Measurements from ENCODE around the gene DHRSX.
A peak's percentile ranks its signal among the peaks of the same experiment; 100 is the strongest.
"Not testable (repeated sequence)": the region's sequence is repeated elsewhere in the genome, so short reads cannot be mapped to it uniquely, and the experiment has no call there.

The DHRSX gene

DNA sequence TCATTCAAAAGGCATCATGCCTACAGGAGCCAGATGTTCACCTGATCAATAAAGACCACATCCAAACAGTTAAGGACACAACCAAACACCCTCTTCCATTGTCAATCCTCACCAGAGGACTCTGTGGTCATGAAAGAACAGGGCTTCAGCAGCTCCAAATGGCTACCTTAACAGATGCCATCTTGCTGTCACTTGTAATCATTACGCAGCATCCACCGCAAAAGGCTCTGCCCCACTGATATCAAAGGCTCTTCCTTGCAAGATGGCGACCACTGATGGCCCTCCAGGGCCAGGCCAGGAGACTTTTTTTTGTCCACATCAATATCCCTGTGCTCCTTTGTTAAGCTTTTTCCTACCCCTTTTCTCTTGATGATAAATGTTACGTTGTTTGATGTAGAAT lies 157.4 kb downstream of the DHRSX start:
- DNase-seq: no peak

GRCh38 chrX:2342874-2343273 lies 157.9 kb downstream of the DHRSX start:
- DNase-seq: peak; percentile 71

- no peak for DNase-seq
Observed at GRCh38 chrX:2342281-2342688, 158.5 kb downstream of the DHRSX start.

GRCh38 chrX:2340991-2341390 lies 159.8 kb downstream of the DHRSX start:
- DNase-seq: no peak

DNA sequence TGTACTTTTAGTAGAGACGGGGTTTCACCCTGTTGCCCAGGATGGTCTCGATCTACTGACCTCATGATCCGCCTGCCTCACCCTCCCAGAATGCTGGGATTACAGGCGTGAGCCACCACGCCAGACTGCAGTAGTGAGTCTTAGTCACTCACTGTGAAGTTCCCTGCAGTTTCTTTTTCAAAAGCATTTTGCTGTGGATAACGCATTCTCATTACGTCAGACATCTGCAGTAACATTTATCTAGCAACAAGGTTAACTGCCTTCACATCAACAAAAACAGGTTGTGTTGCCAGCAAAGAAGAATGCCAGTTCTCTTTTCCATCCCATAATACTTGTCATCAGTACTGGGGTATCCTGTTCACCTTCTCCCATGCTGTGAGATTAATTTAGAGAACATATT lies 164.6 kb downstream of the DHRSX start:
- no peak for DNase-seq

DNA sequence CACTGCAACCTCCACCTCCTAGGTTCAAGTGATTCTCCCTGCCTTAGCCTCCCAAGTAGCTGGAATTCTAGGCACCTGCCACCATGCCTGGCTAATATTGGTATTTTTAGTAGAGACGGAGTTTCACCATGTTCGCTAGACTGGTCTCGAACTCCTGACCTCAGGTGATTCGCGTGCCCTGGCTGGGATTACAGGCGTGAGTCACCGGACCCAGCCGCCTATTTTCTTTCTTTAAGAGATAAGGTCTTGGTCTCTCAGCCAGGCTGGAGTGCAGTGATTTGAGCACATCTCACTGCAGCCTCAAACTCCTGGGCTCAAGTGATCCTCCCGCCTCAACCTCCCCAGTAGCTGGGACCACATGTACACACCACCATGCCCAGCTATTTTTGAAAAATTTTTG lies 166.5 kb downstream of the DHRSX start:
- DNase-seq: no peak

DNA sequence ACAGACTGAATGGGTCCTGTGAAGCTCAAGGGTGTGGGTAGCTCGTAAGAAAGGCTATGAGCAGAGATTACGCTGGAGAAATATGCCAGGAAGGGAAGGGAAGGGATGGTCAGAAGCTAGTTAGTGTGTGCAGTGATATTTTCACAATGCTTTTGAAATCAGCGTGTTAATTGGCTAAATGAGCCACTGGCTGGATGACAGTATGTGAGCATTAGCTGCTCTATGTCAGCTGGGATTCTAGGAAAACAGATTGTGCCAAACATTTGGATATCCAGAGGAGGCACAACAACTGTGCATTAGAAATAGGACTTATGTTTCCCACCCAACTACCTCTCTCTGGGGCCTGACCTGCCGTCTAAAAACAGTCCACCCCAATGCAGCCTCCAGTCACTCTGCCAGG lies 168.5 kb downstream of the DHRSX start:
- DNase-seq: no peak

DNA sequence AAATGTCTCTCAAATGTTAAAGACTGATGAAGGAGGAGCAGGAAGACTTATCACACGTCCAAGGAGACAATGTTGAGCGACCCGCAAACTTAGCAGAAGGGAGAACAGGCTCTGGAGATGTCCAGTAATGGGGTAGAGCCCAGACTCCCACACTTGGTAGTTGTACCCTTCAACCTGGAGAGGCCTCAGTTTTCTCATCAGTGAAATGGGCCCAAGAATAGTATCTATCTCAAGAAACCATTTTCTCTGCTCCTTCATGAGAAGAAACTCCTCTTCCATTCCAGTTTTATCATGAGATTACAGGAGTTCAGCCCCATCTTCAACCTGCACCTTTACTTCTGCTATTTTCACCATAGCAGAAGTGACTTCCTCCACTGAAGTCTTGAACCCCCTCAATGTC lies 169.9 kb downstream of the DHRSX start:
- no peak for DNase-seq

GRCh38 chrX:2330487-2330886 lies 170.3 kb downstream of the DHRSX start:
- no peak for DNase-seq

GRCh38 chrX:2327423-2327822 lies 173.4 kb downstream of the DHRSX start:
- DNase-seq: no peak

GRCh38 chrX:2325076-2325784 lies 175.5 kb downstream of the DHRSX start:
- no peak for DNase-seq

DNA sequence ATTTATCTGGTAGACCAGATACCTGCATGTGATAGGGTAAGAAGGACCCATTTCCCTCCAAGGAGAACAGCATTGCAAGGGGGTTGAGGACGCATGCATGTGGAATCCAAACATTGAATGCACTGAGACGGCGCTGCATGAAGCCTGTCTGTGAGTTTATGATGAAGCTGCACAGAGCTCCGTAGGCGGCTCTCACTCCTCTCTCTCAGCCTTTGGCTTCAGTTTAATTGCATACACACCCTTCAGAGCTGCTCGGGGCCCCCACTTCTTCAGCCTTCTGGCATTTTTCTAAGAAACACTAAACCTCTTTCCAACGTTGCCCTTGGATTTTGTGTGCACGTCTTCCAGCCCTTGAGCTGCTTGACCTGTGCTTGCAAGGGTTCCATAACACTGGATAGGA lies 176.6 kb downstream of the DHRSX start:
- DNase-seq: no peak

DNA sequence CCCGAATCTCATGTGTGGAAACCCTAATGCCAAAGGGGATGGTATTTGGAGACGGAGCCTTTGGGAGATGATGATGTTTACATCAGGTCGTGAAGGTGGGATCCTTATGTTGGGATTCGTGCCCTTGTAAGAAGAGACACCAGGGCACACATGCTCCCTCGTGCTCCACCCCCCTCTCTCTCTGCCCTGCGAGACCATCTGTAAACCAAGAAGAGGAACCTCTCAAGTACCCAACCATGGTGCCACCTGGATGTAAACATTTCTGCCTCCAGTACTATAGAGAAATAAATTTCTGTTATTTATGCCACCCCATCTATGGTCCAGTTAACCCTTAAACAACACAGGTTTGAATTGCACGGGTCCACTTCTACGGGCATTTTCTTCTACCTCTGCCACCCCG lies 179.4 kb downstream of the DHRSX start:
- no peak for DNase-seq

DNA sequence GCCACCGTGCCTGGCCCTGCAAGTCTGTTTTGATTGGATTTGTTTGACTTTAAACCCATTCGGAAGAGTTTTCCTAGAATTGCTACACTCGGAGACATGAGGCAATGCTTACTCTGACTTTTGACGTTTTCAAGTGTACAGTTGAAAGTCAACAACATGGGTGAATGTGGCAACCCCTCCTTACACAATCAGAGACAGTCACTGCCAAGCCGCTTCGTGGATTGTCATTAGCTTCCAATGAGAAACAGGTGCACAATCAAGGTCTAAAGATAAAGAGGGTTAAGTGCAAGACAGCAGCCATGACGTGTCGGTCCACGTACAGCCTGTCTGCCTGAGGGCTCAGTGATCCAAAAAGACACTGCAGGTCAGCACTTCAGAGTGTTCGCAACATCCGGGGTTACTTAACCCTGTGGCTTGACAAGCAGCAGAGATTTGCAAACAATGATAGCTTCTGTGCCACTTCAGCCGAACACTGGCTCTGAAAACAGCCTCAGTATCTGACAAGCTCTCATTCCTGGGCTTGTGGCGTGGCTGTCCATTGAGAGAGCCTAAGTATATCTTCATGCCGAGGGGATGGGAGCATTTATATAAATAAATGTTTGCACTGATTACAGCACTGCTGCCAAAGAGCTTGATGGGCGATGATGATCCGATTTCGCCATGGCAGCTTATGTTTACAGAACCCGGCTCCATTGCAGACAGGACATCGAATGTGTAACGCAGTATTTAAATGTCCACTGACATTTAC lies 180.0 kb downstream of the DHRSX start:
- peak; percentile 55 for DNase-seq

GRCh38 chrX:2320089-2320488 lies 180.7 kb downstream of the DHRSX start:
- no peak for DNase-seq

DNA sequence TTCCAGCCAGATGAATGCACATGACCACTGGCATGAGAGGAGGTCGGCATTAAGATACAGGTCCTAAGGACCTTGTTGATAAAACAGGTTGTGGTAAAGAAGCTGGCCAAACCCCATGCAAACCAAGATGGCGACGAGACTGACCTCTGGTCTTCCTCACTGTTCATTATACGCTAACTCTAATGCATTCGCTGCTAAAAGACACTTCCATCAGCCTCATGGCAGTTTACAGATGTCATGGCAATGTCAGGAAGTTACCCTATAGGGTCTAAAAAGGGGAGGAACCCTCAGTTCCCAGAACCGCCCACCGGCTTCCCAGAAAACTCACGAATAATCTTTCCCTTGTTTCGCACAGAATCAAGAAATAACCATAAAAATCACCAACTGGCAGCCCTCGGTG lies 182.4 kb downstream of the DHRSX start:
- DNase-seq: no peak

DNA sequence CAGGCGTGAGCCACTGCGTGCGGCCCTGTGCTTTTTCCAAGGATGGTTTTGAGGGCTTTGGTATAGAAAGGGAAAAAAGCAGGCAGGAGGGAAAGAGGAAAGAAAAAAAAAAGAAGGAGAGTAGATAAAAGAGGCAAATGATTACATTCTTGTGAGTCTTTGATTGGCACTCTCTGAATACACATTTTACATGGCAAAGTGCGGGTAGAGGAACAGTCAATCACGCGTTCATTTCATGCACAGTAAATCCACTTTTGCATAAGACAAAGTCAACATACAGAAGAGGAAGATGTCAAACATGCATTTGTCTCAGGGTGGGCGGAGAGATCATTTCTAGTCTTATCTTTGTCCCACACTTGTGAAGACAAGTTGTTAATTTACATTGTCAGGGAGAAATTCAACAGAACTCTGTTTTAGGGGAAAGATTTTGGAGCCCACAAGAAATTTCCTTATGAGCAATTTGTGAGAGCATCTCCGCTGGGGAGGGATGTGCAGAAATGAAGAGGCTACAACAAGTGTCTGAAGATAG lies 183.2 kb downstream of the DHRSX start:
- no peak for DNase-seq

- no peak for DNase-seq
Observed at GRCh38 chrX:2316534-2316933, 184.2 kb downstream of the DHRSX start.

DNA sequence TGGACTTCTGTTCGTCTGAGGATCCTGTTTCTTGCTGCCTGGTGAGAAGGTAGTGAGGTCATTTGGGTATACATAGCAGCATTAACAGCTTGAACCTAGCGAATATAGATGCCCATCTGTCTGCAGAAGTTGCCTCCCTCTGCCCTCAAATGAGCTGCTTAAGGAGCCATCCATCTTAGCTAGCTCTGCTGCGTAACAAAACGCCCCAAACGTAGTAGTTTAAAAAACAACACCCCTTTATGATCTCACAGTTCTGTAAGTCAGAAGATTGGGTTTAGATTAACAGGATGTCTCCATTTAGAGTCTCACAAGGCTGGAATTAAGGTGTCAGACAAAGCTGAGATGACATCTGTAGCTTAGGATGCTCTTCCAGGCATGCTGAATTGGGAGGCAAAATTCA lies 185.3 kb downstream of the DHRSX start:
- DNase-seq: no peak

DNA sequence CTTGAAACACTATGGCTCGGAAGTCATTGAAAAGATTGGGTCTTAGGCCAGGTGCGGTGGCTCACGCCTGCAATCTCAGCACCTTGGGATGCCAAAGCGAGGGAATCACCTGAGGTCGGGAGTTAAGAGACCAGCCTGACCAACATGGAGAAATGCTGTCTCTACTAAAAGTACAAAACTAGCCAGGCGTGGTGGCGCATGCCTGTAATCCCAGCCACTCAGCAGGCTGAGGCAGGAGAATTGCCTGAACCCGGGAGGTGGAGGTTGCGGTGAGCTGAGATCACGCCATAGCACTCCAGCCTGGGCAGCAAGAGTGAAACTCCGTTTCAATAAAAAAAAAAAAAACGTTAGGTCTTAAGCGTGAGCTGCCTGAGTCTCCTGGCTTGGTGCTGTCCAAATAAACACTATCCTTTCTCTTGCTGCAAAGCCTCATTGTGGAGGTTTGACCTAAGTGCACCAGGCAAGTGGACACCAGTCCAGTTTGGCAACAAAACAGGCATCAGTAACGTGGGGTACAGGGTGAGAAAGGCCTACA lies 185.9 kb downstream of the DHRSX start:
- DNase-seq: no peak

- no peak for DNase-seq
Observed at GRCh38 chrX:2313864-2314640, 186.7 kb downstream of the DHRSX start.

GRCh38 chrX:2312061-2312591 lies 188.7 kb downstream of the DHRSX start:
- not testable (repeated sequence) for DNase-seq

DNA sequence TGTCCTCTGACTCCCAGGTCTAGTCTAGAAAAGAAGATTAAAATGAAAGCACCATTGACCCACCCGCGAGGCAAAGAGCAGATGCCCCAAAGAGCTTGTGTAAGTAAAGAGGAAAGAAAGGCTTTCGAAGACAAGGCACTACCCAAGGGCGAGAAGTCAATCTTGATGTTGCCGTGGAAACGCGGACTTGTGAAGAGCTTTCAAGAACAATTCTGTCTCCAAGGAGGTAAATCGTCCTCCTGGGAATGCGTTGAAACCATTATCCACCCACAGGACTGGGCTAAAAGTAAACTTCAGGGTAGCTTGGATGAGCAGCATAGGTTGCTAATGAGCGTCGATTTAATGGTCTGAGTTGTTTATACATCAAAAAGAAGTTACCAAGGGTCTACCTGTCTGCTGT lies 189.3 kb downstream of the DHRSX start:
- DNase-seq: no peak

Measured in HCEC 1CT (cell line).